NCI-H2081 treated with DMSO at 0.1 percent for 48 hours (cell line): ENCODE data around the gene HBG2.
"Not testable (repeated sequence)": the region's sequence is repeated elsewhere in the genome, so short reads cannot be mapped to it uniquely, and the experiment has no call there.

Experiments used
- DNase-seq: peaks from one replicate; lab custom pipeline; 2025; lab: John Stamatoyannopoulos, UW

Gene HBG2

GRCh38 chr11:5281596-5281995 lies 27.0 kb upstream of the HBG2 start:
- DNase-seq = no peak

GRCh38 chr11:5280582-5281102 lies 26.1 kb upstream of the HBG2 start:
- no peak for DNase-seq

GRCh38 chr11:5279471-5280090 lies 25.0 kb upstream of the HBG2 start:
- no peak for DNase-seq

GRCh38 chr11:5277807-5278382 lies 23.3 kb upstream of the HBG2 start:
- DNase-seq = no peak

GRCh38 chr11:5276697-5277096 lies 22.1 kb upstream of the HBG2 start:
- DNase-seq = no peak

GRCh38 chr11:5275369-5276110 lies 21.0 kb upstream of the HBG2 start:
- no peak for DNase-seq

- DNase-seq = no peak
Measured at GRCh38 chr11:5274395-5274794, 19.8 kb upstream of the HBG2 start.

GRCh38 chr11:5272395-5273017 lies 17.9 kb upstream of the HBG2 start:
- no peak for DNase-seq

- no peak for DNase-seq
Measured at GRCh38 chr11:5269715-5270147, 15.2 kb upstream of the HBG2 start, which contains the start of gene HBE1. HBE1 (minus strand) TSS chr11:5269945; CDS start chr11:5269890, 55 bp downstream.

GRCh38 chr11:5267033-5267563 lies 12.5 kb upstream of the HBG2 start:
- DNase-seq = no peak

GRCh38 chr11:5266609-5267008 lies 12.0 kb upstream of the HBG2 start:
- DNase-seq = no peak

GRCh38 chr11:5265832-5266231 lies 11.3 kb upstream of the HBG2 start:
- no peak for DNase-seq

GRCh38 chr11:5258543-5259262 lies 4.1 kb upstream of the HBG2 start:
- no peak for DNase-seq

GRCh38 chr11:5257296-5257695 lies 2.7 kb upstream of the HBG2 start:
- DNase-seq = no peak

GRCh38 chr11:5254023-5254422 lies 558 bp downstream of the HBG2 start:
- DNase-seq = not testable (repeated sequence)

GRCh38 chr11:5253440-5253839 lies 1.1 kb downstream of the HBG2 start:
- not testable (repeated sequence) for DNase-seq

- no peak for DNase-seq
Measured at GRCh38 chr11:5252919-5253265, 1.7 kb downstream of the HBG2 start.

GRCh38 chr11:5252192-5252918 lies 2.2 kb downstream of the HBG2 start:
- no peak for DNase-seq

GRCh38 chr11:5251746-5252145 lies 2.8 kb downstream of the HBG2 start:
- DNase-seq = no peak

GRCh38 chr11:5250543-5251204 lies 3.9 kb downstream of the HBG2 start:
- DNase-seq = no peak
